Keratinocyte (primary cell): ENCODE data around the gene FGGY. TPM values are rescaled to one million over a fixed set of nuclear protein-coding genes. Genes with fewer than 3 reads are reported as not detected.

Experiments used
- DNase-seq: peaks from one replicate; pipeline ENCODE4 v3.0.0-alpha.2; 2011; ENCODE audit warnings: low read depth, missing footprints, low spot score
- FAIRE-seq: peaks from 2 replicates; lab custom pipeline; 2011; peaks lifted over from hg19 to GRCh38; lab: Jason Lieb, UNC
- H2AFZ ChIP-seq: 2 replicates; pipeline ENCODE4 v1.6.0; 2012; ENCODE audit warnings: low read length, control low read depth, inconsistent platforms; ENCODE audit not compliant: control insufficient read depth
- H3K27ac ChIP-seq: 2 replicates; pipeline ENCODE4 v1.5.1; 2011; ENCODE audit warnings: low read length; ENCODE audit not compliant: control insufficient read depth, insufficient read depth
- H3K27me3 ChIP-seq: 3 replicates; pipeline ENCODE4 v1.6.0; 2011; ENCODE audit warnings: low read length; ENCODE audit not compliant: control insufficient read depth, insufficient read depth; ENCODE audit errors: extremely low read depth
- H3K36me3 ChIP-seq, 2 experiments: 2 replicates in 1 of 2; 3 replicates in 1 of 2; pipeline ENCODE4 v1.5.1; 2011; ENCODE audit warnings: low read length in 2 of 2, mild to moderate bottlenecking in 1 of 2; ENCODE audit not compliant: control insufficient read depth in 2 of 2, insufficient read depth in 2 of 2; ENCODE audit errors: extremely low read depth in 1 of 2
- H3K4me1 ChIP-seq: 3 replicates; pipeline ENCODE4 v1.5.1; 2011; ENCODE audit warnings: low read length; ENCODE audit not compliant: control insufficient read depth, insufficient read depth; ENCODE audit errors: extremely low read depth
- H3K4me2 ChIP-seq: 3 replicates; pipeline ENCODE4 v1.6.0; 2011; ENCODE audit warnings: low read depth, low read length; ENCODE audit not compliant: control insufficient read depth, insufficient read depth; ENCODE audit errors: extremely low read depth
- H3K4me3 ChIP-seq, 3 experiments: fragments of 200-600 bp in 1 of 3; sonication (generic) in 1 of 3; 2 replicates in 2 of 3; 3 replicates in 1 of 3; pipeline ENCODE4 v1.5.1; 2011 to 2016; ENCODE audit warnings: low read length in 3 of 3, mild to moderate bottlenecking in 3 of 3, control low read depth in 2 of 3, inconsistent platforms in 1 of 3, low read depth in 1 of 3, mixed read lengths in 1 of 3, mixed run types in 1 of 3, moderate library complexity in 1 of 3; ENCODE audit not compliant: control insufficient read depth in 2 of 3, insufficient read depth in 2 of 3; ENCODE audit errors: extremely low read depth in 1 of 3
- H3K79me2 ChIP-seq: 2 replicates; pipeline ENCODE4 v1.6.0; 2012; ENCODE audit warnings: low read length; ENCODE audit not compliant: control insufficient read depth, insufficient read depth
- H3K9ac ChIP-seq: 3 replicates; pipeline ENCODE4 v1.6.0; 2011; ENCODE audit warnings: low read length; ENCODE audit not compliant: control insufficient read depth, insufficient read depth; ENCODE audit errors: extremely low read depth
- H3K9me1 ChIP-seq: 3 replicates; pipeline ENCODE4 v1.6.0; 2011; ENCODE audit warnings: low read length; ENCODE audit not compliant: control insufficient read depth, insufficient read depth; ENCODE audit errors: extremely low read depth
- H3K9me3 ChIP-seq: 2 replicates; pipeline ENCODE4 v1.5.1; 2012; ENCODE audit warnings: low read depth, low read length; ENCODE audit not compliant: control insufficient read depth
- H4K20me1 ChIP-seq: 3 replicates; pipeline ENCODE4 v1.6.0; 2011; ENCODE audit warnings: low read length; ENCODE audit not compliant: control insufficient read depth, insufficient read depth; ENCODE audit errors: extremely low read depth
- CTCF ChIP-seq, 3 experiments: IDR thresholded peaks in 1 of 3; conservative IDR thresholded peaks in 1 of 3; optimal IDR thresholded peaks in 1 of 3; 2 replicates in 2 of 3; 3 replicates in 1 of 3; pipeline versions ENCODE3 to v1.5.1; 2011; ENCODE audit warnings: low read length in 3 of 3, mild to moderate bottlenecking in 3 of 3, moderate library complexity in 2 of 3, control low read depth in 1 of 3, inconsistent platforms in 1 of 3; ENCODE audit not compliant: insufficient read depth in 2 of 3; ENCODE audit errors: extremely low read depth in 1 of 3
- EZH2 ChIP-seq: IDR thresholded peaks from one replicate; pipeline ENCODE4 v1.6.1; 2012; ENCODE audit warnings: inconsistent platforms, mild to moderate bottlenecking, low read length, moderate library complexity
- dilution Hi-C: fragments of 300-500 bp; cut with MboI; formaldehyde crosslinking; loops from one replicate; pipeline ENCODE4 v1.7.0; 2020; ENCODE audit warnings: low sequenced_read_pairs; ENCODE audit not compliant: extremely low pct_ligation_motif_present
- polyA plus RNA-seq, 5 experiments: library from polyadenylated mRNA; depleted of rRNA in 3 of 5; stranded (reverse) in 3 of 5; stranded (forward) in 1 of 5; unstranded in 1 of 5; fragments of >200 nt; gene quantifications; 1 replicate in 1 of 5; 2 replicates in 3 of 5; 3 replicates in 1 of 5; pipeline versions ENCODE4 v1.2.1 to v1.2.3, GENCODE V29; 2011 to 2012; ENCODE audit warnings: missing spikeins in 2 of 5, low read depth in 1 of 5, low replicate concordance in 1 of 5

Gene FGGY
- polyA plus RNA-seq, 1 donor (not counting 4 experiments of a cell fraction or from before 2014, with no cell fraction given): 16.6 TPM

- no peak overlapping the region for H2AFZ ChIP-seq
- no peak overlapping the region for H3K9ac ChIP-seq
- no peaks in the 10 kb centered on the region for H3K9me1 ChIP-seq
- no peaks in the 10 kb centered on the region for H3K36me3 ChIP-seq
- DNase-seq (no peak), FAIRE-seq (no peak)
- H3K4me1 ChIP-seq: no peaks in the 10 kb centered on the region
- H3K4me2 ChIP-seq: no peak overlapping the region
- dilution Hi-C loops: no loop called here
- no peaks in the 10 kb centered on the region for H4K20me1 ChIP-seq
- H3K9me3 ChIP-seq: no peaks in the 10 kb centered on the region
- no peaks in the 10 kb centered on the region for H3K27me3 ChIP-seq
- H3K79me2 ChIP-seq: no peaks in the 10 kb centered on the region
- no peak overlapping the region for H3K4me3 ChIP-seq
- TF ChIP-seq CTCF (optimal IDR thresholded peaks at IDR 0.05 in 1 of 3, IDR thresholded peaks at IDR 0.05 in 1 of 3, conservative IDR thresholded peaks at IDR 0.05 in 1 of 3; ENCODE audit: extremely low read depth in 1 of 3, insufficient read depth in 2 of 3, low read length in 3 of 3) (no peak), EZH2 (no peak)
- H3K27ac ChIP-seq: no peak overlapping the region
These were observed 357.1 kb downstream of the FGGY start for GRCh38 chr1:59653968-59654367.

GRCh38 chr1:59657873-59658465, 361.1 kb downstream of the FGGY start:
- dilution Hi-C loops: no loop called here
- no peak overlapping the region for H3K9ac ChIP-seq
- no peaks in the 10 kb centered on the region for H3K9me1 ChIP-seq
- H3K79me2 ChIP-seq: no peaks in the 10 kb centered on the region
- no peaks in the 10 kb centered on the region for H3K36me3 ChIP-seq
- DNase-seq (no peak), FAIRE-seq (no peak)
- H3K4me3 ChIP-seq: no peak overlapping the region
- H2AFZ ChIP-seq: no peak overlapping the region
- TF ChIP-seq CTCF (optimal IDR thresholded peaks at IDR 0.05 in 1 of 3, IDR thresholded peaks at IDR 0.05 in 1 of 3, conservative IDR thresholded peaks at IDR 0.05 in 1 of 3; ENCODE audit: extremely low read depth in 1 of 3, insufficient read depth in 2 of 3, low read length in 3 of 3): no peak
- no peak for TF ChIP-seq EZH2
- no peaks in the 10 kb centered on the region for H4K20me1 ChIP-seq
- no peaks in the 10 kb centered on the region for H3K9me3 ChIP-seq
- H3K27me3 ChIP-seq: no peaks in the 10 kb centered on the region
- no peak overlapping the region for H3K4me2 ChIP-seq
- H3K27ac ChIP-seq: no peak overlapping the region
- H3K4me1 ChIP-seq: no peaks in the 10 kb centered on the region
